Right lobe of liver (tissue), 6 donors: ENCODE results near the gene EMX1. TPM values are rescaled to one million over a fixed set of nuclear protein-coding genes. Genes with fewer than 3 reads are reported as not detected.

Source experiments
- ATAC-seq, 4 donors: fragments of 200-7000 bp; cut with Tn5 transposase; one replicate each; pipeline ENCODE4 v1.9.1; 2020; ENCODE audit warnings: mild to moderate bottlenecking in 4 of 4, moderate library complexity in 4 of 4
- DNase-seq, 3 donors: peaks; one replicate each; pipeline ENCODE4 v3.0.0-alpha.2; 2020
- H3K27ac ChIP-seq, 3 donors: fragments of 200-600 bp; one replicate each; pipeline ENCODE4 v1.8.0; 2022
- H3K27me3 ChIP-seq, 2 donors: fragments of 200-600 bp; one replicate each; pipeline ENCODE4 v1.8.0; 2022
- H3K36me3 ChIP-seq, 4 donors: fragments of 200-600 bp; sonication (generic) in 1 of 4; one replicate each; pipeline versions ENCODE4 v1.5.1 to v1.8.0; 2017 to 2022; ENCODE audit warnings: control low read depth in 1 of 4
- H3K4me1 ChIP-seq, 4 donors: fragments of 200-600 bp; sonication (generic) in 1 of 4; one replicate each; pipeline versions ENCODE4 v1.5.1 to v1.8.0; 2017 to 2022; ENCODE audit warnings: control low read depth in 1 of 4
- H3K4me3 ChIP-seq, 3 donors: fragments of 200-600 bp; one replicate each; pipeline ENCODE4 v1.8.0; 2022
- H3K9me3 ChIP-seq, 4 donors: fragments of 200-600 bp; sonication (generic) in 1 of 4; one replicate each; pipeline versions ENCODE4 v1.5.1 to v1.8.0; 2017 to 2022; ENCODE audit warnings: control low read depth in 1 of 4
- POLR2A ChIP-seq: fragments of 450-650 bp; IDR thresholded peaks from one replicate; pipeline ENCODE4 v1.6.1; 2017; ENCODE audit warnings: antibody characterized with exemption, mild to moderate bottlenecking
- WGBS: methylation state at CpG from one replicate; pipeline ENCODE4 v1.1.6; 2018; ENCODE audit warnings: low coverage, low lambda C conversion rate; ENCODE audit not compliant: insufficient coverage; ENCODE audit errors: missing lambda C conversion rate; 5-methylcytosine and 5-hydroxymethylcytosine counted together
- intact Hi-C, 2 donors: fragments of 100-400 bp; cut with DNase I; formaldehyde crosslinking; loops; one replicate each; pipeline versions ENCODE4 v1.11.2 to v1.14.1; 2022
- total RNA-seq, 6 experiments: library from RNA; depleted of rRNA in 2 of 6; stranded (reverse); fragments of >200 nt in 2 of 6; fragmentation: NEBNext Ultra II Directional in 3 of 6; extraction: Animal tissue kit (Norgen Biotek cat#: 25700) in 3 of 6; gene quantifications; one replicate each; pipeline versions ENCODE4 v1.1.0 to v1.2.4, GENCODE V29; 2016 to 2023
- TF ChIP-seq, protein P1 (sequence below), 4 donors: fragments of 200-600 bp in 3 of 4; fragments of 450-650 bp in 1 of 4; IDR thresholded peaks; one replicate each; pipeline versions ENCODE4 v1.5.1 to v1.8.0; 2016 to 2022; ENCODE audit warnings: antibody characterized with exemption in 4 of 4, mild to moderate bottlenecking in 2 of 4
- donor health status: DM: no; HTN: yes; CAD: no.
- donor health status: DM: no; HTN: no; CAD: no.
- donor health status: DM: no; HTN: no; CAD: no.
- donor health status: DM: no; HTN: yes; CAD: no.
- donor health status: DM: no; HTN: yes; CAD: no.

Gene EMX1
- total RNA-seq, 6 experiments from 2014 or later = 0.25 to 0.49 (median 0.29) TPM; not detected in 3

DNA sequence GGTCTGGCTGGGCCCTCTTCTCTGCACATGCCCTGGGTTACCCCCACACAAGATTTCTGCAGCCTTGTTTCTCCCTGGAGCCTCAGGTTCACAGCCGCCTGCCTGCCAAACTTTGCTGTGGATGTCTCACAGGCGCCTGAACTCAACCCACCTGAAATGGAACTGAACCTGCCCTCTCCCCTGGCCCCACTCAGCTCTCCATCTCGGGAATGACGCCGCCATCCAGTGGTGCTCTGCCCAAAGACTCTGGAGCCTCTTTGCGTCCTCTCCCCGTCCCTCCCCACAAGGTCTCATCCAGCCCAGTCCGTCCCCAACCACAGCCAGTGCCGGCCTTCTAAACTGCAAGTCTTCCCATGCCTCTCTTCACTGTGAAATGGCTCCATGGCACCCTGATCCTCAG is 29.1 kb downstream of the EMX1 start:
- 92% methylated on average over 4 of the region's 9 CpGs for WGBS
- no peaks in the 10 kb centered on the region for H3K9me3 ChIP-seq
- peaks cover 0 to 20% (median 0%) of the 10 kb centered on the region in 4 donors for H3K36me3 ChIP-seq
- intact Hi-C loops = no loop called here
- ATAC-seq (no peak), DNase-seq (no peak)
- no peak overlapping the region for H3K4me3 ChIP-seq
- H3K27me3 ChIP-seq = no peaks in the 10 kb centered on the region
- TF ChIP-seq, protein P1, sequence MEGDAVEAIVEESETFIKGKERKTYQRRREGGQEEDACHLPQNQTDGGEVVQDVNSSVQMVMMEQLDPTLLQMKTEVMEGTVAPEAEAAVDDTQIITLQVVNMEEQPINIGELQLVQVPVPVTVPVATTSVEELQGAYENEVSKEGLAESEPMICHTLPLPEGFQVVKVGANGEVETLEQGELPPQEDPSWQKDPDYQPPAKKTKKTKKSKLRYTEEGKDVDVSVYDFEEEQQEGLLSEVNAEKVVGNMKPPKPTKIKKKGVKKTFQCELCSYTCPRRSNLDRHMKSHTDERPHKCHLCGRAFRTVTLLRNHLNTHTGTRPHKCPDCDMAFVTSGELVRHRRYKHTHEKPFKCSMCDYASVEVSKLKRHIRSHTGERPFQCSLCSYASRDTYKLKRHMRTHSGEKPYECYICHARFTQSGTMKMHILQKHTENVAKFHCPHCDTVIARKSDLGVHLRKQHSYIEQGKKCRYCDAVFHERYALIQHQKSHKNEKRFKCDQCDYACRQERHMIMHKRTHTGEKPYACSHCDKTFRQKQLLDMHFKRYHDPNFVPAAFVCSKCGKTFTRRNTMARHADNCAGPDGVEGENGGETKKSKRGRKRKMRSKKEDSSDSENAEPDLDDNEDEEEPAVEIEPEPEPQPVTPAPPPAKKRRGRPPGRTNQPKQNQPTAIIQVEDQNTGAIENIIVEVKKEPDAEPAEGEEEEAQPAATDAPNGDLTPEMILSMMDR (IDR thresholded peaks at IDR 0.05) = no peak
- TF ChIP-seq POLR2A = no peak
- H3K4me1 ChIP-seq = no peaks in the 10 kb centered on the region
- no peak overlapping the region for H3K27ac ChIP-seq

DNA sequence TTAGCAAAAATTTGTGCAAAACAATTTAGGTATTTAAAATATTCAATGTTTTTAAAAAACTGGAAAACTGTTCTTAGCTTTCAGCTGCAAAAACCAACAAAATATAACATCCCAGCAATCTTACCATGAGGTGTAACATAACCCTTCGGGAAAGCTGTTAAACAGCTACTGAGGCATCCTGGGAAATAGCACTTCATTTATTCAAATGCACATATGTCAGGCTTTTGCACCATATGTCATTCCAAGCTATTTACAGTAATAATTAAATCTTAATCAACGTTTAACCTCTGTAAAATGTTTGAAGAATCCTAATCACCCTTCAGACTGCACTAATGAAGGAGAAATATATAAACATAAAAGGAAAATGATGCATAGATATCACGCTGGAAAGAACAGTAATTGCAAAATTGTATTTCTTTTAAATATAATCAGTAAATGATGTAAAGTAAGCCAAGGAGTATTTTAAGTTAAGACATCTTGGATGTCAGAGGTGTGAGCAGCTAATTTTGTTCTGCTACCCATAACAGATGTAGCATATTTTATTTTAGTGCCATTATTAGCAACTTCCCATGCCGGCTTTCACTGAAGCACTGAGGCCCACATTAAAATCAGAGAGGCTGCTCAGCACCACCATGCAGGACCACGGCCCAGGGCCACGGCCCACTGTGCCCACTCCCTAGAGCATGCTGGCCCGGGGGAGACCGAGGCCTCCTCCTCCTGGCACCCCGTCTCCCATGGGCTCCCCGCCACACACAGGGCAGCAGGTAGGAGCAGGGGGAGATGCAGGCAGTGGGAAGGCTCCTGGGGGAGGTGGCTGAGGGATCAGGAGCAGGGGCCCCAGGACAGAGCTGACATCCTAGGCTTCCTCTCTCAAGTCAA is 30.9 kb downstream of the EMX1 start:
- DNase-seq = no peak
- intact Hi-C loops = no loop called here
- Histone ChIP-seq H3K4me3 (no peak overlapping the region), H3K27me3 (no peaks in the 10 kb centered on the region), H3K9me3 (no peaks in the 10 kb centered on the region), H3K4me1 (no peaks in the 10 kb centered on the region), H3K36me3 (peaks cover 0 to 19% (median 0%) of the 10 kb centered on the region in 4 donors), H3K27ac (no peak overlapping the region)
- 89% methylated on average over 5 of the region's 10 CpGs for WGBS
- no peak for ATAC-seq
- TF ChIP-seq POLR2A = no peak
- TF ChIP-seq, protein P1 (IDR thresholded peaks at IDR 0.05) = no peak

DNA sequence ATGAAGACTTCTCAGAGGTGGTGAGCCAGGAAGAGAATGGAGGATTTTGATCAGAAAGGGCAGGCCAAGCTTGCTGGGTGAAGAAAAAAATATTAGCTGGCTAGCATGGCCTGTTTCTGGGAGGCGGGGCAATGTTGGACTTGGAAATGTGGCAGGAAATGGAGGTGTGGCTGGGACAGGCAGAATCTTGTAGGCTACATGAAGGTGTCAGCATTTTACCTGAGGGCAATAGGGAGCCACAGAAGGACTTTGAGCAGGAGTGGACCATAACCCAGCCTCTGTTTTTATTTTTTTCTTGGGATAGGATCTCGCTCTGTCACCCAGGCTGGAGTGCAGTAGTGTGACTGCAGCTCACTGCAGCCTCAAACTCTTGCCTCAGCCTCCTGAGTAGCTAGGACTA is 31.7 kb downstream of the EMX1 start:
- Histone ChIP-seq H3K27me3 (no peaks in the 10 kb centered on the region), H3K4me3 (no peak overlapping the region), H3K9me3 (no peaks in the 10 kb centered on the region), H3K27ac (no peak overlapping the region), H3K4me1 (no peaks in the 10 kb centered on the region), H3K36me3 (peaks cover 0 to 15% (median 0%) of the 10 kb centered on the region in 4 donors)
- intact Hi-C loops = no loop called here
- WGBS = 92% methylated on average over 2 of the region's 2 CpGs
- ATAC-seq = peak in 1 of 4 donors; percentile 5
- DNase-seq = no peak
- TF ChIP-seq POLR2A = no peak
- TF ChIP-seq, protein P1 (IDR thresholded peaks at IDR 0.05) = no peak

DNA sequence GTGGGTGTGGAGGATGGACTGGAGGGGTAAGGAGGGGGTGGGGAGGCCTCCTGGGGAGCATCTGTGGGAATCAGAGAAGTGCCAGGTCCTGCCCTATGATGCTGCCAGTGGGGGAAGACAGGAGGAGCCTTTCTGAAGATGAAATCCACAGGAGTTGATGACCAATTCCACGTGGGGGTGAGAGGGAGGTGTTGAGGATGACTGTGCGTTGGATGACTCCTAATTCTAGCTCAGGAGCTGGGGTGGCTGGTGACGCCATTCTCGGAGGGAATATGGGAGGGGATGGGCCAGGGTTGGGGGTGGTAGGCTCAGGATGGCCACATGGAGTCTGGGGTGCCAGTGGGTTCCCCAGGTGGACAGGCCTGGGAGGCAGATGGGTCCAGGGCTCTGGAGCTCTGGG is 32.3 kb downstream of the EMX1 start:
- Histone ChIP-seq H3K4me1 (no peaks in the 10 kb centered on the region), H3K9me3 (no peaks in the 10 kb centered on the region), H3K27me3 (no peaks in the 10 kb centered on the region), H3K27ac (no peak overlapping the region), H3K4me3 (no peak overlapping the region), H3K36me3 (peaks cover 0 to 9% (median 0%) of the 10 kb centered on the region in 4 donors)
- ATAC-seq (no peak), DNase-seq (no peak)
- 92% methylated on average over 4 of the region's 4 CpGs for WGBS
- TF ChIP-seq, protein P1 (IDR thresholded peaks at IDR 0.05) = no peak
- no peak for TF ChIP-seq POLR2A
- intact Hi-C loops = no loop called here
